Osteocyte (in vitro differentiated cells): ENCODE data around the gene RBM27. TPM values are rescaled to one million over a fixed set of nuclear protein-coding genes. Genes with fewer than 3 reads are reported as not detected.
A peak's percentile ranks its signal among the peaks of the same experiment; 100 is the strongest.

Source experiments
- DNase-seq: peaks from one replicate; pipeline ENCODE4 v3.0.0; 2021; ENCODE audit warnings: mixed read lengths; ENCODE audit not compliant: unreplicated experiment; ENCODE audit errors: extremely low spot score
- H3K27ac Mint-ChIP-seq: one replicate; pipeline ENCODE4 v1.8.0; 2021; ENCODE audit warnings: mild to moderate bottlenecking, mixed read lengths; ENCODE audit not compliant: unreplicated experiment
- H3K27me3 Mint-ChIP-seq: one replicate; pipeline ENCODE4 v1.8.0; 2021; ENCODE audit warnings: mixed read lengths; ENCODE audit not compliant: unreplicated experiment
- H3K36me3 Mint-ChIP-seq: one replicate; pipeline ENCODE4 v1.8.0; 2021; ENCODE audit warnings: mixed read lengths; ENCODE audit not compliant: unreplicated experiment
- H3K4me1 Mint-ChIP-seq: one replicate; pipeline ENCODE4 v1.8.0; 2021; ENCODE audit warnings: mixed read lengths; ENCODE audit not compliant: unreplicated experiment
- H3K4me3 Mint-ChIP-seq: one replicate; pipeline ENCODE4 v1.8.0; 2021; ENCODE audit warnings: mild to moderate bottlenecking, moderate library complexity, mixed read lengths; ENCODE audit not compliant: unreplicated experiment
- H3K9me3 Mint-ChIP-seq: one replicate; pipeline ENCODE4 v1.8.0; 2021; ENCODE audit warnings: mixed read lengths; ENCODE audit not compliant: unreplicated experiment
- long read RNA-seq: library from polyadenylated mRNA; unstranded; transcript quantifications from one replicate; pipeline ENCODE4 v2.0.0, GENCODE V29; 2021
- total RNA-seq: library from RNA; stranded (reverse); gene quantifications from 2 replicates; pipeline ENCODE4 v1.2.1, GENCODE V29; 2021
- TF ChIP-seq, protein P1 (sequence below): fragments of 200-600 bp; sonication (generic); IDR thresholded peaks from 2 replicates; pipeline ENCODE4 v1.5.0; 2021; ENCODE audit warnings: antibody characterized with exemption, mild to moderate bottlenecking, moderate library complexity

The RBM27 gene, protein sequence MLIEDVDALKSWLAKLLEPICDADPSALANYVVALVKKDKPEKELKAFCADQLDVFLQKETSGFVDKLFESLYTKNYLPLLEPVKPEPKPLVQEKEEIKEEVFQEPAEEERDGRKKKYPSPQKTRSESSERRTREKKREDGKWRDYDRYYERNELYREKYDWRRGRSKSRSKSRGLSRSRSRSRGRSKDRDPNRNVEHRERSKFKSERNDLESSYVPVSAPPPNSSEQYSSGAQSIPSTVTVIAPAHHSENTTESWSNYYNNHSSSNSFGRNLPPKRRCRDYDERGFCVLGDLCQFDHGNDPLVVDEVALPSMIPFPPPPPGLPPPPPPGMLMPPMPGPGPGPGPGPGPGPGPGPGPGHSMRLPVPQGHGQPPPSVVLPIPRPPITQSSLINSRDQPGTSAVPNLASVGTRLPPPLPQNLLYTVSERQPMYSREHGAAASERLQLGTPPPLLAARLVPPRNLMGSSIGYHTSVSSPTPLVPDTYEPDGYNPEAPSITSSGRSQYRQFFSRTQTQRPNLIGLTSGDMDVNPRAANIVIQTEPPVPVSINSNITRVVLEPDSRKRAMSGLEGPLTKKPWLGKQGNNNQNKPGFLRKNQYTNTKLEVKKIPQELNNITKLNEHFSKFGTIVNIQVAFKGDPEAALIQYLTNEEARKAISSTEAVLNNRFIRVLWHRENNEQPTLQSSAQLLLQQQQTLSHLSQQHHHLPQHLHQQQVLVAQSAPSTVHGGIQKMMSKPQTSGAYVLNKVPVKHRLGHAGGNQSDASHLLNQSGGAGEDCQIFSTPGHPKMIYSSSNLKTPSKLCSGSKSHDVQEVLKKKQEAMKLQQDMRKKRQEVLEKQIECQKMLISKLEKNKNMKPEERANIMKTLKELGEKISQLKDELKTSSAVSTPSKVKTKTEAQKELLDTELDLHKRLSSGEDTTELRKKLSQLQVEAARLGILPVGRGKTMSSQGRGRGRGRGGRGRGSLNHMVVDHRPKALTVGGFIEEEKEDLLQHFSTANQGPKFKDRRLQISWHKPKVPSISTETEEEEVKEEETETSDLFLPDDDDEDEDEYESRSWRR
- 12.2 and 13.7 TPM in 2 replicates for total RNA-seq
- long read RNA-seq, full-length matches to known transcripts, result 1 of 69 reads
- long read RNA-seq, partial matches to known transcripts, result 55 of 69 reads
- long read RNA-seq, other reads (novel, unspliced or antisense), result 13 of 69 reads

DNA sequence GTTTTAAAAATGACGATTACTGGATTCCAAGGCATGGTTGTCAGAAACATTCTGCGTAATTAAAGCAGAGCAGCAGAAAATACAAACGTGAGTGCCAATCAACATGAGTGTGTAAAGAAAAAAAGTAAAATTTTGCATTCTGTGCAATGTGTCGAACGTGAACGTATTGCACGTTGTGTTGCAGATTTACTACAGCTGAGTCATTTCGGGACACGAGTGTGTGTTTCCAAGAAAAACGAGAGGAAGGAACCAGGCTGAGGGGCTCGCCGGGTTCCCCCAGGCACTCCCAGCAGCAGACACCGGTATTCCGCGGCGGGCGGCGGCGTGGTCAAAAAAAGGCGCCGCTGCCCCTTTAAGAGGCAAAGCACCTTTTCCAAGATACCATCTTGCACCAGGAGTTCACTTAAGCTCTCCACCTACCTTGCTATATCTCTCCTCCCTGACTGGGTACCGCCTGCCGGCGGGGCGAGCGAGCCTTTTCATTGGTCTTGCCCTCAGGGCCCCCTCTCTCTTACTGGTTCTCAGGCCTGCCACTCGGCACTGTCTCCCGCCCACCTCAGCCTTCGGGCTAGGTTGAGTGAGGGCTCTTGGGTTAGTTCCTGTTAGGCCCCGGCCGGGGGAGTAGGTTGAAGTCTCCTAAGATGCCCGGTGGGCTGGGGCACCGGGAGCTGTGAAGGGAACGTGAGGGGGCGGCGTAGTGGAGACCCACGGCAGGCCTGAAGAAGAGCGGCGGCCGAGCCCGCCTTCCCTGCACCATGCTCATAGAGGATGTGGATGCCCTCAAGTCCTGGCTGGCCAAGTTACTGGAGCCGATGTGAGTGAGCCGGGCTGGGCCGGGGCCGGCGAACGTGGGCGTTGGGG lies at the start of gene RBM27:
Gene RBM27 (plus strand): TSS at position 595 of the 861 bp plus-strand sequence. CDS start 161 bp downstream, at position 756.
- Mint-ChIP-seq H3K27me3 (no peaks in the 10 kb centered on the region), H3K9me3 (no peaks in the 10 kb centered on the region), H3K36me3 (peaks cover 2% of the 10 kb centered on the region), H3K4me1 (peaks cover 13% of the 10 kb centered on the region), H3K4me3 (no peak within 1 kb of the TSS), H3K27ac (no peak within 1 kb of the TSS)
- TF ChIP-seq, protein P1, sequence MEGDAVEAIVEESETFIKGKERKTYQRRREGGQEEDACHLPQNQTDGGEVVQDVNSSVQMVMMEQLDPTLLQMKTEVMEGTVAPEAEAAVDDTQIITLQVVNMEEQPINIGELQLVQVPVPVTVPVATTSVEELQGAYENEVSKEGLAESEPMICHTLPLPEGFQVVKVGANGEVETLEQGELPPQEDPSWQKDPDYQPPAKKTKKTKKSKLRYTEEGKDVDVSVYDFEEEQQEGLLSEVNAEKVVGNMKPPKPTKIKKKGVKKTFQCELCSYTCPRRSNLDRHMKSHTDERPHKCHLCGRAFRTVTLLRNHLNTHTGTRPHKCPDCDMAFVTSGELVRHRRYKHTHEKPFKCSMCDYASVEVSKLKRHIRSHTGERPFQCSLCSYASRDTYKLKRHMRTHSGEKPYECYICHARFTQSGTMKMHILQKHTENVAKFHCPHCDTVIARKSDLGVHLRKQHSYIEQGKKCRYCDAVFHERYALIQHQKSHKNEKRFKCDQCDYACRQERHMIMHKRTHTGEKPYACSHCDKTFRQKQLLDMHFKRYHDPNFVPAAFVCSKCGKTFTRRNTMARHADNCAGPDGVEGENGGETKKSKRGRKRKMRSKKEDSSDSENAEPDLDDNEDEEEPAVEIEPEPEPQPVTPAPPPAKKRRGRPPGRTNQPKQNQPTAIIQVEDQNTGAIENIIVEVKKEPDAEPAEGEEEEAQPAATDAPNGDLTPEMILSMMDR, result no peak
- DNase-seq, result peak; percentile 98

DNA sequence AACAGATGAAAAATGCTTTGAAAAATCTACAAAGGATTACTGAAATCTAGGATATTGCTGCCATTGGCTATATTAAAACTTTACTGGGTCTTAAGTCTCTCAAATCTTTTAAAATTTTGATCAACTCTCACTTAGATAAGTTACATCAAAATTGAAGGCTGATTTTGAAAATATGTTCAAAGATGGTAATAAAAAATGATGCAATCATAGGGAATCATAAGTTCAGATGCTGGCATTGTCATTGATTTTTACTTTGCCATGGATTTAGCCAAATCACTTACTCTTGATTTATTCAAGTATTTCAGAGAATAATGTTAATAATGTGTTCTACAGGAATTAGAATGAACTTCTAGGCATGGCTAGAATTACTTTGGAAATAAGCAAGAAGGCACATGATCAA lies 45.1 kb upstream of the RBM27 start:
- Mint-ChIP-seq H3K36me3 (peaks cover 53% of the 10 kb centered on the region), H3K9me3 (no peaks in the 10 kb centered on the region), H3K4me1 (no peaks in the 10 kb centered on the region), H3K27ac (no peak overlapping the region), H3K4me3 (no peak overlapping the region), H3K27me3 (no peaks in the 10 kb centered on the region)
- TF ChIP-seq, protein P1, result no peak
- DNase-seq, result no peak

DNA sequence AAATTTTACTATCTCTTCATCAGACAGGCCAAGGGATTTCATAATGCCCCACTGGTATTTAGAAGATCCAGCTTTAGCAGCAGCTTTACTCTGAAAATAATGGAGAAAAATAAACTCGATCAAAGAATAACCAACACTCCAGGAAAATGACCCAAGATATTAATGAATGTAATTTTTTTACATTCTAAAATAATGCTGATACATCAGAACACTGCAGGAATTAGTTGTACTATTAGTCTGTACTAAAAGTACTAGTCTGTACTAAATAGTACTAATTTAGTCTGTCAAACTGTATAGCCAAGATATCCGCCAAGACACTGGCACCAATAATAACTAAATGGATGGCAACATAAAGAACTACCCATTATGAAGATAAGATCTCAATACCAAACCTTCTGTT lies 39.0 kb upstream of the RBM27 start:
- Mint-ChIP-seq H3K4me1 (no peaks in the 10 kb centered on the region), H3K9me3 (no peaks in the 10 kb centered on the region), H3K4me3 (no peak overlapping the region), H3K36me3 (peaks cover 66% of the 10 kb centered on the region), H3K27ac (no peak overlapping the region), H3K27me3 (no peaks in the 10 kb centered on the region)
- no peak for DNase-seq
- TF ChIP-seq, protein P1, result no peak

DNA sequence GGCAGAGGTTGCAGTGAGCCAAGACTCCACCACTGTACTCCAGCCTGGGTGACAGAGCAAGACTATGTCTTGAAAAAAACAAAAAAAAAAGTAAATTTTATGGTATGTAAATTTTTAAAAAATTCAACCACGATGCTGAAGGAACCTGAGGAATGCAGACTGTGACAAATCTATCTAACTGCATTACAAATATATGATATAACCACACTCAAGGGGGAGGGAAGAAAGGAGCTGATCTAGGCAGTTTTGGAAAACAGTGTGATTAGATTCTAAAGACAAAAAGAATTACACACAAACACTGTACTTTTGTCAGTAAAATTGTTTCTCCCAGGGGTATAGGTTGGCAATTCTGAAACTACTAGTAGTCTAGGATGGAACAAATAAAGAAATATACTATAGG lies 37.9 kb upstream of the RBM27 start:
- TF ChIP-seq, protein P1, result no peak
- H3K27ac Mint-ChIP-seq, result no peak overlapping the region
- H3K4me3 Mint-ChIP-seq, result no peak overlapping the region
- no peaks in the 10 kb centered on the region for H3K4me1 Mint-ChIP-seq
- peaks cover 66% of the 10 kb centered on the region for H3K36me3 Mint-ChIP-seq
- H3K9me3 Mint-ChIP-seq, result no peaks in the 10 kb centered on the region
- no peaks in the 10 kb centered on the region for H3K27me3 Mint-ChIP-seq
- no peak for DNase-seq
